Daoy (cell line): ENCODE data around the gene PSD4. TPM values are rescaled to one million over a fixed set of nuclear protein-coding genes. Genes with fewer than 3 reads are reported as not detected.

Experiments used
- DNase-seq: peaks from one replicate; pipeline ENCODE4 v3.0.0-alpha.2; 2015; ENCODE audit warnings: low read depth
- total RNA-seq: library from RNA; depleted of rRNA; stranded (reverse); fragments of >200 nt; shearing (Covaris generic); gene quantifications from 2 replicates; pipeline ENCODE4 v1.2.3, GENCODE V29; 2014

PSD4 gene
- total RNA-seq, 1 experiment from 2014 or later: 7.5 TPM

DNA sequence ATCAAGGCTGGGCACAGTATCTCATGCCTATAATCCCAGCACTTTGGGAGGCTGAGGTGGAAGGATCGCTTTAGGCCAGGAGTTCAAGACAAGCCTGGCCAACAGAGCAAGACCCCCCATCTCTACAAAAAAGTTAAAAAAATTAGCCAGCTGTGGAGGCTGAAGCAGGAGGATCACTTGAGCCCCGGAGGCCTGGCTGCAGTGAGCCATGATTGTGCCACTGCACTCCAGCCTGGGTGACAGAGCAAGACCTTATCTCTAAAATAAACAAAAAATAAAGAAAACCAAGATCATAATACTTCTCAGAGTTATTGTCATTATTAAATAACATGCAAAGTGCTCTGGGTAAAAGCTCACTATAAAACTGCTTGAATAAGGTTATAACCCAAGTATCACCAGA is 31.5 kb upstream of the PSD4 start:
- no peak for DNase-seq

DNA sequence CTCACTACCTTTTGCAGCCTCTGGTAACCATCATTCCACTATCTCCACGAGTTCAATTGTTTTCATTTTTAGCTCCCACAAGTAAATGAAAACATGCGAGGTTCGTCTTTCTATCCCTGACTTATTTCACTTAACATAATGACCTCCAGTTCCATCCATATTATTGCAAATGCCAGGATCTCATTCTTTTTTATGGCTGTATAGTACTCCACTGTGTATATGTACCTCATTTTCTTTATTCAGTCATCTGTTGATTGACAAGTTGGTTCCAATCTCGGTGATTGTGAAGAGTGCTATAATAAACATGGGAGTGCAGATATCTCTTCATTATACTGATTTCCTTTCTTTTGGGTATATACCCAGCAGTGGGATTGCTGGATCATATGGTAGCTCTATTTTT is 29.5 kb upstream of the PSD4 start:
- no peak for DNase-seq

DNA sequence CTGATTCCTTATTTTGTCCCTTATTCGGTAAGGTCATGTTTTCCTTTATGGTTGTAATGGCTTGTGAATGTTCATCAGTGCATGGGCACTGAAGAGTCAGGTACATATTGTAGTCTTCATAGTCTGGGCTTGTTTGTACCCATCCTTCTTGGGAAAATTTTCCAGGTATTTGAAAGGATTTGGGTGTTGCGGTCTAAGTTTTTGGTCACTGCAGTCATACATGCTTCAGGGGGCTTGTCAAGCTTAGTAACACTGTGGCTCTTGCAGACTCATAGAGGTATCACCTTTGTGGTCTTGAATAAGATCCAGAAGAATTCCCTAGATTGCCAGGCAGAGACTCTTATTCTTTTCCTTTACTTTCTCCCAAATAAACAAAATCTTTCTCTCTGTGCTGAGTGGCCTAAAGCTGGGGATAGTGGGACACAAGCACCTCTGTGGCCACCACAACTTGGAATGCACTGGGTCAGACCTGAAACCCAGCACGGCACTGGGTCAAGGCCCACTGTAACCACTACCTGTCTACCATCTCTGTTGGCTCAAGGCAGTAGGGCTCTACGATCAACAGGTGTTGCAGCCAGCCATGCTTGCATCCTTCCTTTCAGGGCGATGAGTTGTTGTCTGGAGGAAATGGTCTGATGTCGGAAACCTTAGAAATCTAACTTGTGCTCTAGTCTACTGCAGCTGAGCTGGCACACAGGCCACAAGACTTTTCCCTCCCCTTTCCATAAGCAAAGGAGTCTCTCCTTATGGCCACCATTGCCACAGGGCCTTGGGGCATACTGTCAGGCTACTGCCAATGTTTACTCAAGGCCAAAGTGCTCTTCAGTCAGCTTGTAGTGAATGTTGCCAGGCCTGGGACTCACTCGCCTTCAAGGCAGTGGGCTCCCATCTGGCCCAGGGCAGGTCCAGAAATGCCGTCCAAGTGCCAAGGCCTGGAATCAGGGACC is 24.9 kb upstream of the PSD4 start:
- DNase-seq: no peak

DNA sequence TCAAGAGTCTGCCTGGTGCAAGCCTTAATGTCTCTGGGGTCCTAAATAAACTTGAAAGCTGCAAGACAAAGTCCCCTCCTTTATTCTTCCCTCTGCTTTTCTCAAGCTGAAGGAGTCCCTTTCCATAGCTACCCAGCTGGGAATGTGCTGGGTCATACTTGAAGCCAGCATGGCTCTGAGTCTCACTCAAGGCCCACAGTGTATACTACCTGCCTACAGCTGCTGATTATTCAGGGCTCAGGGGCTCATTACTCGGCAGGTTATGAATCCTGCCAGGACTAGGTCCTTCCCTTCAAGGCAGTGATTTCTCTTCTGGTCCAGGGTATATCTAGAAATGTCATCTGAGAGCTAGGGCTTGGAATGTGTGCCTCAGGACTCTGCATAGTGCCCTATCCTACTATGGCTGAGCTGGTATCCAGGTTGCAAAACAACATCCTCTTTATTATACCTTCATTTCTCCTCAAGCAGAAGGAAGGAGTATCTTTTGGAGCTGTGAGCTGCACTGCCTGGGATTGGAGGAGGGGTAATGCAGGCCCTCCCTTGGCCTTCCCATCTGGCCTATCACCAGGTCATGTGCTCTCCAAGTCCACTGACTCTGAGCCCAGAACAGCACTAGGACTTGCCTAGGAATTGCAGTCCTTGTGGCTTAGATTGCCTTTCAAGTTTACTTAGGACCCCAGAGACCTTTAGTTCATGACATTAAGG is 24.1 kb upstream of the PSD4 start:
- no peak for DNase-seq

DNA sequence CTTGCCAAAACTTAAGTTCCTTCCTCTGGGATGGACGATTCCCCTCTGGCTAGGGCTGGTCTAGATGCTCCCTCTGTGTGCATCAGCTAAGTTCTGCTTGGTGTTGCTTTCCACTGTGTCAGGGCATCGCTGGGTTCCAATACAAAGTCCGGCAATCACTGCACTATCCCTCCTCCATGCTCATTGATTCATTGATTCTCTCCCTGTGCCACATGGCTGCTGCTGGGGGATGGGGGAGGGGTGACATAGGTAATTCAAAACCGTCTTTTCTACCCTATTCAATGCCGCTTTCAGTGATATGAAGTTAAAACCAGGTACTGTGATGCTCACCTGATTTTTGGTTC is 23.5 kb upstream of the PSD4 start:
- DNase-seq: no peak

DNA sequence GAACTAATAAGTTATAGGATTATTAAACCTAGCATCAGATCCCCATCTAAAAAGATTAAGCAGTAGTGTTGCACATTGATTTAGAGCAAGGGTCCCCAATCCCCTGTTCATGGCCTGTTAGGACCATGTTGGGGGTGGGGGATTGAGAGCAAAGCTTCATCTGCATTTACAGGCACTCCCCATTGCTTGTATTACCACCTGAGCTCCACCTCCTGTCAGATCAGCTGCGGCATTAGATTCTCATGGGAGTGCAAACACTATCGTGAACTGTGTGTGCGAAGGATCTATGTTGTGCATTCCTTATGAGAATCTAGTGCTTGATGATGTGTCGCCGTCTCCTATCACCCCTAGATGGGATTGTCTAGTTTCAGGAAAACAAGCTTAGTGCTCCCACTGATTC is 18.4 kb upstream of the PSD4 start:
- no peak for DNase-seq

DNA sequence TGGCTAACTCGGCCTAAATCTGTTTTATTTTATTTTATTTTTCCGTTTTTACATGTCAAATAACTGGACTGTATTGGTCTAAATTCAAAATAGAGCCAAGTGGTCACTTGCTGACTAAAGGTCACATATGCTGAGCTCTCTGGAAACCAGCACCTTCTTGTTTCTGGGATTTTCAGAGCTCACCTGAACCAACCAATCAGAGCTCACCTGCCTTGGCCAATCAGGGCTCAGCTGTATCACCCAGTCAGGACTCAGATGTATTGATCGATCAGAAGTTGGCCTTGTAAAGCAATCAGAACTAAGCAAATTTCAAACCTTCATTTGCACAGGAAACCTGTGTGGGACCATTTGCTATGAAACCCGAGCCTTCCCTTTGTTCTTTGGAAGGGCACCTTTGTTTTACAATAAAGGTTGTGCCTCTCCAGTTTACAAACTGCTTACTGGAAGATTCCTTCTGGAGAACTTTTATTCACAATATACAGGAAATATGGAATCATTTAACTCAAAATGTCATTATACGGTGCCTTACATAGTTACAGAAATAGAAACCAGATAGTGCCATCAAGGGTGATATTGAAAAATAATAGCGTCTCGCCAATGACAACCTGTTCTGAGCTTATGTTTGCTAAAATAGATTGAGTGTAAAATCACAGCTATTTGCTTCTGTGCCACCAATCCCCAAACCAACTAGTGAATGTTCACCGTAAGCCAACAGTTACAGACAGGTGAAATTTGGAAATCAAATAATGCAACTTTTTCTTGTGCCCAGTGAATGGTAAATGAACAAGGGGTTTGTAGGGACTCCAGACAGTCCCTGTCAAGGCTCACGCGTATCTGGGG is 17.3 kb upstream of the PSD4 start:
- no peak for DNase-seq

DNA sequence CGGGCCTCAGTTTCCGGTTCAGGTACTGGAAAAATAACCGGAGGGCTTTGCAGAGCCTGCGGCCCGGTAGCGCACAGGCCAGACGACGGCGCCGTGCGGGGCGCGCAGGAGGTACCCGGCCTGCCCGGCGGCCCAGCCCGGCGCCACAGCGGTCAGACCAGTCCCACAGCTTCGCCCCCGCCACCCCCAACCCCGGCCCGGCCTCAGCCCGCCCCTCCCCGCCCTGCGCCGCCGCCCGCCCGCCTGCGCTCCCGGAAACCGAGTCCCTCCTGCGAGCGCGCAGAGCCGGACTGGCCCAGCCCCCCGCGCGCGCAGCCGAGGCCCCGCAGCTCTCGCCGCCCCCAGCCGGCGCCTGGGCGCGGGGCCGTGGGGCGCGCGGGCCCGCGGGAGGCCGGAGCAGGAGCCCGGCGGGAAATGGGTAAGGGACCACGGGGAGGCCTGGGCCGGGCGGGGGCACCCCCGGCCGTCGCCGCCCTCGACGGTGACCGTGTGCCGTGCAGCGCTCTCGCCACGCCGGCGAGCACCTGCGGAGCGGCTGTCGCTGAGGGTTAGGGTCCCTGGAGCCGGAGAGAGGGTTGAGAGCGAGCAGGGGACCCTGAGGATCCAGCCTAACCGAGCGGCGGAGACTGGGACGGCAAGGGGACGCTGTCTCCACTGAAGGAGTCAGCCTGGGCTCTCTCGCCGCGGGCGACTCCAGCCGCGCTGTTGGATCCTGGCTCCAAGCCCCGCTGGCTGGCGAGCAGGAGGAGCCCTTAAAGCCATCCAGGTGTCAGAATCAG is 16.5 kb upstream of the PSD4 start:
- DNase-seq: peak; percentile 35

DNA sequence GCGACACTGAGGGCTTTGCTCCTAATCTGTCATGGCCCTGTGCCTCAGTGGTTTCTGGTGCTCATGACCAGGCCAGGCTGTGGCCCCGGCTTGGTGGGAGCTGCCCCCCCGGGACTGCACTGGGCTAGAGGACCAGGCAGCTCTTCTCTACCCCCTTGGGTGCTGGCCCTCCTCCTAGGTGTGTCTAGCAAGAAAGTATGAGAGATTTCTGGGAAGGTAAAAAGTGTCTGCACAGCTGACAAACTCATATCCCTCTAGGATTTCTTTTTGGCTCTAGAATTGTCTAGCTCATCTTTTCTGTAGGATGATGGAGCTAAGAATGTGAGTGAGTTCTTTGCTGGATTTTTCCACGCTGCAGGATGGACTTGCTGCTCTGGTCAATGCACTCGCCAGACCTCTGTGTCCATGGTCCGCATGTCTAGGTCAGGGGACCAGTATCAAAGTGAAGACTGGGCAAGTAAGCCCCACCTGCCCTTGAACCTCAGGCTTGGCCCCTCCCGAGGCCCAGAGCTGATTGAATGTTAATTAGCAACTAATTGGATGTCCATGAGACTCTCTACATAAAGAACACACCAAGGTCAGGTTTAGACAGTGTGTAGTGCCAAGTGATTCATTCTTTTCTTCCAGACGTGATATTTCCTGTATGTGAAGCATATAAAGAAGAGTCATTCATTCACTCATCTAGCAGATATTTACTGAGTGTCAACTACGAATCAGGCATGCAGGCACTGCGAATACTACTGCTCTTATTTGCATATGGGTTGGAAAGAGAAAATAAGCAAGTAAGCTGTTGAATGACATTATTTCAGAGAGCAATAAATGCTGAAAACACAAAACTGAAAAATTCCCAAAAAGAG is 15.6 kb upstream of the PSD4 start:
- DNase-seq: peak; percentile 50

DNA sequence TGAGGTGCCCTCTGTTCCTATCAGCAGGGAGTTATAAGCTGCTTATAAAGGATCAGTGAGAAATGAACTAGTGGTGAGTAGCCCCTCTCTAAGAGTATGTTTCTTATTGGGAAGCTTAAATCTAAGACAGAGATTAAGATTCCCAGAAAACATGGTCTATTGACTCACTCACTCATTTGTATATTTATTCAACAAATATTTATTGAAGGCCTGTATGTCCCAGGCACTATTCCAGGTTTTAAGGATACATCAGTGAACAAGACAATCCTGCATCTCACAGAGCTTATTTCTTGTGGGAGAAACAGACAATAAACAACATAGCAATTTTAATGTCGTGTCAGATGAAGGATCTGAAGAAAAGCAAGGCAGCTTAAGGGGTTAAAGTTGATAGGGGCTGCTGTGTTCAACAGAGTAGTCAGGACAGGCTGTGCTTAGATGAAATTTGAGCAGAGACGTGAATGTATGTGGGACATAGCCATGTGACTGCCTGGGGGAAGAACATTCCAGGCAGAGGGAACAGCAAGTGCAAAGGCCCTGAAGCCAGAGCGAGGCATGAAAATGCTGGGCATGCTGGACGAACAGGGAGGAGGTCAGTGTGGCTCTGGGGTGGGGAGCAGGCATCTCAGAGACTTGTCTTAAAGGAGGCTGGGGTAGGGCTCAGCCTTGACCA is 14.8 kb upstream of the PSD4 start:
- no peak for DNase-seq

DNA sequence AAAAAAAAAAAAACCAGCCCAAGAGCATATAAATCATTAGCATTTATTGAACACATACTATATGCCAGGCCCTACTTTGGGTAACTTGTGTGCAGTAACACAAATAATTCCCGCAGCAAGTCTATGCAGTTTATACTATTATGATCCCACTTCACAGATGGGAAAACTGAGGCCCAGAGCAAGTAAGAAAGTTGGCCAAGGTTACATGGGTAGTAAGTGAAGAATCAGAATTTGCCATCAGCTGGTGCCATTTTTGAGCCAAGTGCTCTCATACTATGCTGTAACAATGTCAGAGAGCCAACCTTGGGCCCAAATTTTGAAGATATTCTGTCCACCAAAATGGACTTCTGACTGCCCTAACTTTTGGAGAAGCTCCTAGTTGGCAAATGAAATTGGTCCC is 13.5 kb upstream of the PSD4 start:
- no peak for DNase-seq

DNA sequence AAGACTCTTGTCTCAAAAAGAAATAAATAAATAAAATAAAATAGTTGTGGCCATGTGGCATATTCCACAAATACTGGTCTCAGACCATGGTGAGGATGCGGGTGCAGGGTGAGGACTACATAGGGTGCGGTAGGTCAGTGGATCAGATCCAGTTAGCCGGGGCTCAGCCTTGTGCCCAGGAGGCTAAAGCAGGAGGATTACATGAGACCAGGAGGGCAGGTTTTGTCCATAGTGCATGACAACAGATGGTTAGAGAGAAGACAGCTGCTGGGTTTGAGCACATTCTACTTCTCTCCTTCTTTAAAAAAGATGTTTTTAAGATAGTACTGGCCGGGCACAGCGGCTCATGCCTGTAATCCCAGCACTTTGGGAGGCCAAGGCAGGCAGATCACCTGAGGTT is 12.8 kb upstream of the PSD4 start:
- no peak for DNase-seq

DNA sequence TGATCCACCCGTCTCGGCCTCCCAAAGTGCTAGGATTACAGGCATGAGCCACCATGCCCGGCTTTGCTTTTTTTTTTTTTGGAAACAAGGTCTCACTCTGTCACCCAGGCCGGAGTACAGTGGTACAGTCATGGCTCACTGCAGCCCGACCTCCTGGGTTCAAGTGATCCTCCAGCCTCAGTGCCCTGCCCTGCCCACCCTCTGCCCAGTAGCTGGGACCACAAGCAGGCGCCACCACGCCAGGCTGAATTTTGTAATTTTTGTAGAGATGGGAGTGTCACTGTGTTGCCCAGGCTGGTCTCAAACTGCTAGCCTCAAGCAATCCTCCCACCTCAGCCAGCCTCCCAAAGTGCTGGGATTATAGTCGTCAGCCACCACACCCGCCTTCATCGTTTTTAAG is 11.6 kb upstream of the PSD4 start:
- DNase-seq: no peak

DNA sequence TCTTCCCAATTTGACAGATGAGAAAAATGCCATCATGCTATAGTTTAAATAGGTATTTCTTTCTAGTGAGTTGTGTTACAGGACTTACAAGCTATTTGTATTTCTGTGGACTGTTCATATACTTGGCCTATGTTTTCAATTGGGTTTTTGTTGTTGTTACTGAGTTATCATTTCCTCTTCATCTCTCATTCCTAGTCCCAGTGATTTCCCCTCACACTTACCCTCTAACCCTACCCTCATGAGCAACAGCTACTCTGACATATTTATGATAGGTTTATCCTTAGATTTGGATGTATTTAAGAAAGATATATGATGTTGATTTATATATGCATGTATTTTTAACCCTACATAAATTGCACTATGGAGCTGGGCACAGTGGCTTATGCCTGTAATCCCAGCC is 10.9 kb upstream of the PSD4 start:
- no peak for DNase-seq

DNA sequence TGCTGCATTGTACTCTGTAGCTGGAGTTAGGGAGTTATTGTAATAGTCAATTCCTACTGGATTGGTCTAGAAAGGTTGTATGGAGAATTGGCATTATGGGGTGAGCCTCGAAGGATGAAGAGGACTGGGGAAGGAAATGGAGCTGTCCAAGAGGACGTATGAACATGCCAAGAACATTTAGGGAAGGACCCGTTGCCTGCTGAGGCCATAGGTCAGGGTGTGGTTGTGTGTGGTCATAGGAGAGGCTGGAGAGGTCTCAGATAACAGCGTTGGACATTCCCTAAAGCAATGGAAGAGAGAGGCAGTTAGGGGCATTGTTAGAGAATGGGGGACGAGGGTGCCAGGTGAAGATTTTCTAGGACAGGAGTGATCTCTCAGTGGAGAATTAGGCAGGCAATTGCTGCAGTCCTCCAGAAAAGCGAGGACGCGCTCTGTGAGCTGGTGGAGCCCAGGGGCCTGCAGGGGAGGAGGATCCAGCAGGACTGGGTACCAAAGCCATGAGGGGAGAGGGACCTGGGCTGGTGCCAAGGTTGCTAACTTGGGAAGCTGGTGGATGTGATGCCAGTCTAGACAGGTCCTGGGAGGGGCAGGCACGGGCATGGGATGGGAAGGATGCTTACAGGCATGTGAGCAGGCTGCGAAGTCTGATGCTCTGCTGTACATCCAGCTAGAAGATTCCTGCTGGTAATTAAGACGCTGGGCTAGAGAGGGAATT is 9.4 kb upstream of the PSD4 start:
- DNase-seq: no peak

DNA sequence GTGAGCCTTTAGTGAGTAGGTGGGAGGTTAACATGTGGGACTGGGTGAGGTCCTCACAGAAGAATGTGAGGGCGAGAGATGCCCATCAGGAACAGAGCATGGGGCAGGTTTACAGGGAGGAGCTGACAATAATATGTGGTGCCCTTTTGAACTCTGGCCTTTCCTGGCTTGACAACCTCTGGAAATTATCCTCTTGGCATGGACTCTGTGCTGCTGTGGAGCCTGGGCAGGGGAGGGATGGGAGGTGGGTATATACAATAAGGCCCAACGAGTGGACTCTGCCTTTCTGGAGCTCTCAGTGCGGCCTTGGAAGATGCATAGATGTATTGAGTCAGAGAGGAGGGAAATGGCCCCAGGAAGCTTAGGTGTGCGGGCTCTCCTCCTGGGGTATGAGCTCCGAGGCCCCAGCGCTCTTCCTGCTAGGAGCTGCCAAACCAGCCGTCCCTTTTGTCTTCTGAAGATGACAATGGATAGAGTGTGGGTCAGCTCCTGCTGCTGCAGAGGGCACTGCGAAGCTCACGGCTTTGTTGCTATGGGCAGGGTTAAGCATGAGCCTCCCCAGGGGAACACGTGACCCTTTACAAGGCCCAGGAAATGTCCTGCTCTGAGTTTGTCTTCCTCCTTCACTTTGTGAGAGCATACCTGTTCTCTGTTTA is 8.7 kb upstream of the PSD4 start:
- no peak for DNase-seq

DNA sequence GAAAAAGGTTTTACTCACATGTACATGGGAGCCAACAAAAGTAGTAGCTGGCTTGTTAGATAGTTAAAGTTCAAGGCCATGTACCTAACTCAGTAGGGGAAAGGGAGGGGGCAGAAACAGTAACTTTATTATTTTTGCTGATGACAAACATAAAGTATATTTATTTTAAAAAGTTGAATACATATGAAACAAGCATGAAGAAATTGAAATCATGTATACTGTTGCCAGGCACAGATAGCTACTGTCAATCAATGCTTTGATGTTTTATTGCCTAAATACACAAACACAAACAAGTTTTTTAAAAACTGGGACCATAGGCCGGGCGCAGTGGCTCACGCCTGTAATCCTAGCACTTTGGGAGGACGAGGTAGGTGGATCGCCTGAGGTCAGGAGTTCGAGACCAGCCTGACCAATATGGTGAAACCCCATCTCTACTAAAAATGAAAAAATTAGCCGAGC is 7.6 kb upstream of the PSD4 start:
- DNase-seq: no peak

DNA sequence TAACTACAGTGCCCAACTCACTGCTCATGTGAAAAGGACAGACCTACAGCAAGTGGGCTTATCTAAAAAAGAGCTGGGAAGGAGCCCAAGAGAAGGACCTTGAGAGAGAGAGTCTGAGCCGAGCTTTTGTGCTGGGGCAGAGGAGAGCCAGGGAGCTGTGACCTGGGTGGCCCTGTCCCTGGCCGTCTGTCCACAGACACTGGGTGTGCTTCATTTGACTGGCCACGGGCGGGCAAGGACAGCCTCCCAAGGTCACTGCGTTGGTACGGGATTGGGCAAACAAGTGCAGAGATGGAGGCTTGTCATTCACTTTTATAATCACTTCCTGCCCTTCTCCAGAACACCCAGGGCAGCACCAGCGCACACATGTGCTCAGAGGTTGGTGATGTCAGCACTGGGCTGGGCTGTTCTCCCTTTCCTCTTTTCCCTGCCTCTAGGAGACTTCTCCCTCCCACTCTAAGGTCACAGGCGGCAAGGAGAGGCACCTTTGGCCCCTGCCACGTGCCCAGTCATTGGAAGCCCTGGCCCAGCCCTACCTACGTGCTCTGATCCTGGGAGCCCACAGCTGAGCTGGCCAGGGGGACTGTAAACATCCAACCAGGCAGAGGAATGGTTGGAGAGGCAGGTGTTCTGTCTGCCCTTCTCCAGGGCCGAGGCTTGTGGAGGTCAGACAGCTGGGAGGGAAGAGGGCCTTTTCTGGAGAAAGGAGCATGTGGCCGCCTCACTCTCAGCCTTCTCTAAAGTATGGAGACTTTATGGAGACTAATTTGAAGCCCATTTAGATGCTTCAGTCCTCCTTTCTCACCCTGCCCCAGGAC is 6.4 kb upstream of the PSD4 start:
- no peak for DNase-seq
